GM12891 (cell line): ENCODE measurements around the gene EFCAB11.

ENCODE experiments used
- PAX5 ChIP-seq: IDR thresholded peaks from 2 replicates; pipeline ENCODE4 v1.6.1; 2011; ENCODE audit warnings: low read length, moderate library complexity, mild to moderate bottlenecking; ENCODE audit not compliant: insufficient read depth, severe bottlenecking
- POLR2A ChIP-seq: IDR thresholded peaks from 2 replicates; pipeline ENCODE4 v1.6.1; 2011; ENCODE audit warnings: low read depth, low read length, control low read depth
- POLR2AphosphoS5 ChIP-seq: IDR thresholded peaks from 2 replicates; pipeline ENCODE4 v1.6.1; 2011; ENCODE audit warnings: low read depth, low read length, control low read depth
- POU2F2 ChIP-seq: IDR thresholded peaks from 2 replicates; pipeline ENCODE4 v1.6.1; 2011; ENCODE audit warnings: low read depth, mild to moderate bottlenecking, control low read depth, low read length, moderate library complexity
- SPI1 ChIP-seq: IDR thresholded peaks from 2 replicates; pipeline ENCODE4 v1.6.1; 2011; ENCODE audit warnings: low read depth, low read length, control low read depth
- TAF1 ChIP-seq: IDR thresholded peaks from 2 replicates; pipeline ENCODE4 v1.6.1; 2011; ENCODE audit warnings: low read depth, low read length, control low read depth

DNA sequence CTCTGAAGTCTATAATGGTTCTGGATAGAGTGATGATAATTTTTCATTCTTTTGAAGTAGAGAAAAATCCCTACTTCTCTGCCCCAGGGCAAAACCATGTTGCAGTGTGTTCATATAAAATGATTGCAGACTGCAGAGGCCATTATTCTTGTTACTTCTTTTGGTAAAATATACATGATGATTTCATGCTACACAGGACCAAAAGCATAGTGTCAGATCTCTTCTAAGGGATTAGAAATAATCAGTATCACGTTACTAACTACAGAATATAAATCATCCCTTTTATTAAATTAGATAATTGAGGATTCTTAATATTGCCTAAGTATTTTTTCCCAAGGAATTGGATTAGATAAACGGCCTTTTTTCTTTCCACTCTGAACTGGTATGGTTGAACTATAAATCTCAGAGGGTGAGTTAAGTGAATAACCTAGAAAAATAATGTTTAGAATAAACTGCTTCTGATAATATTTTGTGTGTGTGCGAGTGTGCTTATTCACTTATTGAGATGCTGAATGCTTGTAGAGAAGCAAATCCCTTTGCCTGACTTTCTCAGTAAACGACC lies 156.2 kb downstream of the EFCAB11 start:
- TF ChIP-seq POLR2AphosphoS5 (no peak), POLR2A (no peak), TAF1 (no peak), POU2F2 (no peak), SPI1 (no peak), PAX5 (no peak)
